HG03139 (cell line): Measurements from ENCODE around the gene ULK4.
"Not testable (repeated sequence)": the region's sequence is repeated elsewhere in the genome, so short reads cannot be mapped to it uniquely, and the experiment has no call there.

ENCODE experiments used
- ATAC-seq: cut with Tn5 transposase; IDR thresholded peaks from one replicate; pipeline ENCODE4 v1.9.1; 2021; ENCODE audit not compliant: unreplicated experiment

ULK4 gene

GRCh38 chr3:41583014-41583413 lies 378.9 kb downstream of the ULK4 start:
- no peak for ATAC-seq

- peak; percentile 97 for ATAC-seq
Measured at GRCh38 chr3:41581700-41582099, 380.2 kb downstream of the ULK4 start.

GRCh38 chr3:41580274-41580959 lies 381.5 kb downstream of the ULK4 start:
- ATAC-seq, result no peak

- no peak for ATAC-seq
Measured at GRCh38 chr3:41579861-41580260, 382.0 kb downstream of the ULK4 start.

- ATAC-seq, result no peak
Measured at GRCh38 chr3:41578798-41579197, 383.1 kb downstream of the ULK4 start.

DNA sequence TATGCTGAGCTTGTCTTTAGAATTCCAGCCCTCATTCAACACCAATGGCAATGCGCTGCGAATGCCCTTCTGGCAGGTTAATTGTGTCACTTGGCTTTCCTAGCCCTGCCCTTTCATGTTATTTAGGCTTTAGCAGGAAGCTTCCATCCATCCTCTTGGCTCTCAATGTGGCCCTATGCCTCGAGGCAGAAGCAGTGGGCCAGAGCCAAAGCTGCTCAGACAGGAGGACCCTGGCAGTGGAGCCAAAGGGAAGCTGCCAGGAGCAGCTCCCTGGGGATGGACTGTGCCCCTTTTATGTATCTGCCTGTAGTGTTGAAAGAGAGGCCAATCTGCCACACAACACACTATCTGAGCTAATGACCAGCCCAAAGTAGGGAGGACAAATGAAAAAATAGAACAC lies 386.2 kb downstream of the ULK4 start:
- ATAC-seq, result no peak

GRCh38 chr3:41574900-41575299 lies 387.0 kb downstream of the ULK4 start:
- no peak for ATAC-seq

- ATAC-seq, result no peak
Measured at GRCh38 chr3:41573591-41573990, 388.3 kb downstream of the ULK4 start.

- ATAC-seq, result no peak
Measured at GRCh38 chr3:41572092-41572491, 389.8 kb downstream of the ULK4 start.

DNA sequence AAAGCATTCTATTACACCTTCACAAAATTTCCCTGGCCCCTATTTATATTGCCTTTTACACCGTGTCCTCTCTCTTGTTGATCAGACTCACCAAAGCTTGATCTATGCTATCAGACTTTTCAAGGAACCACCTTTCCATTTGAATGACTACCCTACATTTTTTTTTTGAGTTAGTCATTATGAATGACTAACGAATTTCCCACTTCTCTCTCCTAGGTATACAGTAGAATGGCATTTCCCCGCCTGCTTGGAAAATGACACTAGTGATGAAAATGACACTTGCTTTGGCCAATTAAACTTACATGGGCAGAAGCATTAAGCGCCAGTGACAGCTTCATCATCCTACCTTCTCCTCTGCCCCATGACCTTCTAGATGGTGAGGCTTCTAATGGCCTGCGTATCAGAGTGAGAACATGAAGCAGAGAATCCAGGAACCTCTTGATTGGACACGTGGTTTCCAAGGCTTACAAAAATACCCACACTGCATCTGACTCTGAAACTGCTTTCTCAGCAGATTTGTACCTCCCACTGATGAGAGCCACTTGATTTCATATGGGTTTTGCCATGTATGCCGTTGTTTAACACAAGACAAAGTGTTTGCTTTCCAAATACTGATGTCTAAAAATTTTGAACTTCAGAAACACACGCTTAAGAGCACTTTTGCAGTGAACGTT lies 392.1 kb downstream of the ULK4 start:
- no peak for ATAC-seq

DNA sequence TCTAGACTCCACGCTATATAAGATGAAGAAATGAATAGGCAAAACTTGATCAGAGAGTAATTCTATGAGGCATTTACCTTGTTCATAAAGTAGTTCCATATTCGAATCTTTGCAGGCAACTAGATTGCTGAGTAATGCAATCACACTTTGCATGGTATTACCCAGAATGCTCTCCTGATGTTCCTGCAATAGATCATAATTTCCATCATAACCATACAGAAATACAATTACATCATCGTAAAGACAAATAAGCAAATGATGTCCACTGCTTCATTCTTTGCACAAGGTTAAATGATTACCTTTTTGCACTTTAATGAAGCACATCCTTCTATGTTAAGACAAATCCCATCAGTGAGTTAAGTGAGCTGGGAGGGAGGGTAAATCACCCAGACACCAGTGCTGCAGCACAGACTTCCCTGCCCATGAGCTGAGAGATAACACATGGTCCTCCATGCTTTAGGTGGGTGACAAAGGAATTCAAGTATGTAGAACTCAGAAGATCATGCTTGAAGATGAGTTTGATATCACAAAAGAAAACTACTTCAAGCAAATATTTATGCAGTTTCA lies 395.9 kb downstream of the ULK4 start:
- ATAC-seq, result no peak

- no peak for ATAC-seq
Measured at GRCh38 chr3:41565003-41565402, 396.9 kb downstream of the ULK4 start.

- ATAC-seq, result not testable (repeated sequence)
Measured at GRCh38 chr3:41556245-41556644, 405.7 kb downstream of the ULK4 start.

DNA sequence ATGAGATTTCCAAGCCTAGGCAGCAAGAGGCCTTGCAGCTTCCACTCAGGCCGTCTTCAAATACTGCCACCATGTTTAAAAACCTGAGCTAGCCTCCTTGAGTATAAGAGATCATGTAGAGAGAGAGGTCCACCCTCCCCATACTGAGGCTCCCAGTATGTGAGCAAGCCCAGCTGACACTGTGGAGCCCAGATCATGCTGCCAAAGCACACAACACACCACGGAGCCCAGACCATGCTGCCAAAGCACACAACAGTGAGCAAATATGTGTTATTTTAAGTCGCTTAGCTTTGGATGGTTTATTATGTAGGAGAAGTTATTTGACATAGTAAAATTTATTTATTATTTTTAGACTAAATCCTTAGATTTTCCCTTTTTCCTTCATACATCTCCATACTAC lies 428.9 kb downstream of the ULK4 start:
- ATAC-seq, result no peak

DNA sequence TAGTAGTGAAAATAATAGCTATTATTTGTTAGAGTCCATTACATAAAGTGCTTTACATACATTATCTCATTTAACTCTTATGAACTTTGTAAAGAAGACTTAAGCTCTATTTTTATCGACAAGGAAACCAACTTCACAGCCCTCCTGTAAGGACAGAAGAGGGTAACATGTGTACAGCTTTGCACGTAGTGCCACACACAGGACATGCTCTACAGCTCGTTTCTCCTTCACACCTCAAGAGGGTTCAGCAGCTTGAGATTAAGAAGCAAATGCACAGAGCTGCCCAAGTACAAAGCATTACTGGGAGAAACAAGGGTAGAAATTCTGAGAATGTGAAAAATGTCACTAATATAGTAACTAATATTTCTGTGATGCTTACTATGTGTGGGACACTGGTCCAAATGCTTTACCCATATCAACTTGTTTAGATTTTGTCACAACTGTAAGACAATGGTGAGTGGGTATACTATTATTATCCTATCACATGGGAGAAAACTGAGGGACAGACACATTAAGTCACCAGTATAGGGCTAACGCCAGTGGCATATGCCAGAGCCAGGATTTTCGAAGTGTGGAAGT lies 434.8 kb downstream of the ULK4 start:
- no peak for ATAC-seq

GRCh38 chr3:41525303-41526064 lies 436.4 kb downstream of the ULK4 start:
- no peak for ATAC-seq

DNA sequence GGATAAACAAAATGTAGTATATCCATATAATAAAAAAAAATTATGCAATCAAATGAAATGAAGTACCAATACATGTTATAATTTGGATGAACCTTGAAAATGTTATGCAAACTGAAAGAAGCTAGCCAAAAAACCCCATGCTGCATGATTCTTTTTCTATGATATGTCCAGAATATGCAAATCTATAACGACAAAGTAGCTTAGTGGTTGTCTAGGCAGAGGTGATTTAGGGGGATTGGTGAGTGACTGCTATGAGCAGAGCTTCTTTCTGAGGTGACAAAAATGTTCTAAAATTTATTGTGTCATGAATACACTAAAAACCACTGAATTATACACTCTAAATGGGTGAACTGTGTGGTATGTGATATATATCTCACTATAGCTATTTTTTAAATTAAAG lies 438.0 kb downstream of the ULK4 start:
- no peak for ATAC-seq

- peak; percentile 65 for ATAC-seq
Measured at GRCh38 chr3:41522612-41523011, 439.3 kb downstream of the ULK4 start.

GRCh38 chr3:41521010-41521655 lies 440.8 kb downstream of the ULK4 start:
- no peak for ATAC-seq

GRCh38 chr3:41519746-41520145 lies 442.2 kb downstream of the ULK4 start:
- no peak for ATAC-seq

- ATAC-seq, result no peak
Measured at GRCh38 chr3:41518626-41519025, 443.3 kb downstream of the ULK4 start.
